Thyroid gland (tissue), 4 donors: Measurements from ENCODE around the gene DUSP28. TPM values are rescaled to one million over a fixed set of nuclear protein-coding genes. Genes with fewer than 3 reads are reported as not detected.

ENCODE experiments used
- DNase-seq, 2 donors: peaks; one replicate each; pipeline ENCODE4 v3.0.0-alpha.2; 2019
- H3K27ac ChIP-seq, 3 donors: fragments of 200-600 bp; sonication (generic); 1 replicate in 2 of 3; 2 replicates in 1 of 3; pipeline ENCODE4 v1.5.1; 2016 to 2019; ENCODE audit warnings: mild to moderate bottlenecking in 1 of 3, moderate library complexity in 1 of 3
- H3K27me3 ChIP-seq: fragments of 200-600 bp; sonication (generic); one replicate; pipeline ENCODE4 v1.5.1; 2019
- H3K36me3 ChIP-seq, 2 donors: fragments of 200-600 bp; sonication (generic); one replicate each; pipeline ENCODE4 v1.5.1; 2016 to 2019
- H3K4me1 ChIP-seq, 2 donors: fragments of 200-600 bp; sonication (generic); one replicate each; pipeline ENCODE4 v1.5.1; 2017 to 2019
- H3K4me3 ChIP-seq, 3 donors: fragments of 200-600 bp; sonication (generic); replicated peaks in 1 of 3; 1 replicate in 2 of 3; 2 replicates in 1 of 3; pipeline ENCODE4 v1.5.1; 2016; ENCODE audit warnings: mild to moderate bottlenecking in 1 of 3
- H3K9me3 ChIP-seq: fragments of 200-600 bp; sonication (generic); one replicate; pipeline ENCODE4 v1.5.1; 2017
- POLR2A ChIP-seq, 2 donors: fragments of 450-650 bp; IDR thresholded peaks; one replicate each; pipeline ENCODE4 v1.6.1; 2017; ENCODE audit warnings: antibody characterized with exemption in 2 of 2, mild to moderate bottlenecking in 2 of 2, moderate library complexity in 1 of 2
- WGBS, 2 donors: methylation state at CpG; one replicate each; pipeline ENCODE4 v1.1.5; 2017; 5-methylcytosine and 5-hydroxymethylcytosine counted together
- intact Hi-C: fragments of 100-400 bp; cut with DNase I; formaldehyde crosslinking; loops from one replicate; pipeline ENCODE4 v1.15.1; 2023
- total RNA-seq, 4 donors: library from RNA; depleted of rRNA; stranded (reverse); fragments of >200 nt; gene quantifications; one replicate each; pipeline ENCODE4 v1.2.3, GENCODE V29; 2016
- TF ChIP-seq, protein P1 (sequence below), 6 experiments: fragments of 200-600 bp in 3 of 6; fragments of 450-650 bp in 3 of 6; sonication (generic) in 3 of 6; IDR thresholded peaks; one replicate each; pipeline ENCODE4 v1.5.1; 2016 to 2019; ENCODE audit warnings: antibody characterized with exemption in 6 of 6, mild to moderate bottlenecking in 2 of 6, inconsistent platforms in 1 of 6, moderate library complexity in 1 of 6

Gene DUSP28
- total RNA-seq, 4 donors from 2014 or later: 6.6 to 12.5 (median 9.2) TPM

DNA sequence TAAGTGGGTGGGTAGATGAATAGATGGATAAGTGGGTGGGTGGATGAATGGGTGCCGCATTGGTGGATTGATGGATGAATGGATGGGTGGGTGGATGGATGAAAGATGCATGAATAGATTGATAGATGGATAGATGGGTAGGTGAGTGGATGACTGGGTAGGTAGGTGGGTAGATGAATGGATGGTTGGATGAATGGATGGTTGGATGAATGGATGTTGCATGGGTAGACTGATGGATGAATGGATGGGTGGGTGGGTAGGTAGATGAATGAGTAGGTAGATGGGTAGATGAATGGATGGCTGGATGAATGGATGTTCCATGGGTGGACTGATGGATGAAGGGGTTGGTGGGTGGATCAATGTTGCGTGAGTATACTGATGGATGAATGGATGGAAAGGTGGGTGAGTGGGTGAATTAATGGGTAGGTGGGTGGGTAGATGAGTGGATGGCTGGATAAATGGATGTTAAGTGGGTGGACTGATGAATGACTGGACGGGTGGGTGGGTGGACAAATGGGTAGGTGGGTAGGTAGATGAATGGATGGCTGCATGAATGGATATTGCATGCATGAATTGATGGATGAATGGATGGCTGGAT, 32.9 kb upstream of the DUSP28 start:
- no peaks in the 10 kb centered on the region for H3K4me1 ChIP-seq
- peaks cover 4 to 15% of the 10 kb centered on the region in 2 donors for H3K36me3 ChIP-seq
- 69 to 86% methylated on average over 3 of the region's 3 CpGs for WGBS, 2 donors
- intact Hi-C loops: no loop called here
- TF ChIP-seq, protein P1, sequence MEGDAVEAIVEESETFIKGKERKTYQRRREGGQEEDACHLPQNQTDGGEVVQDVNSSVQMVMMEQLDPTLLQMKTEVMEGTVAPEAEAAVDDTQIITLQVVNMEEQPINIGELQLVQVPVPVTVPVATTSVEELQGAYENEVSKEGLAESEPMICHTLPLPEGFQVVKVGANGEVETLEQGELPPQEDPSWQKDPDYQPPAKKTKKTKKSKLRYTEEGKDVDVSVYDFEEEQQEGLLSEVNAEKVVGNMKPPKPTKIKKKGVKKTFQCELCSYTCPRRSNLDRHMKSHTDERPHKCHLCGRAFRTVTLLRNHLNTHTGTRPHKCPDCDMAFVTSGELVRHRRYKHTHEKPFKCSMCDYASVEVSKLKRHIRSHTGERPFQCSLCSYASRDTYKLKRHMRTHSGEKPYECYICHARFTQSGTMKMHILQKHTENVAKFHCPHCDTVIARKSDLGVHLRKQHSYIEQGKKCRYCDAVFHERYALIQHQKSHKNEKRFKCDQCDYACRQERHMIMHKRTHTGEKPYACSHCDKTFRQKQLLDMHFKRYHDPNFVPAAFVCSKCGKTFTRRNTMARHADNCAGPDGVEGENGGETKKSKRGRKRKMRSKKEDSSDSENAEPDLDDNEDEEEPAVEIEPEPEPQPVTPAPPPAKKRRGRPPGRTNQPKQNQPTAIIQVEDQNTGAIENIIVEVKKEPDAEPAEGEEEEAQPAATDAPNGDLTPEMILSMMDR (IDR thresholded peaks at IDR 0.05): no peak
- TF ChIP-seq POLR2A (IDR thresholded peaks at IDR 0.05): no peak
- H3K9me3 ChIP-seq: no peaks in the 10 kb centered on the region
- no peak overlapping the region for H3K27ac ChIP-seq
- H3K27me3 ChIP-seq: no peaks in the 10 kb centered on the region
- DNase-seq: no peak
- H3K4me3 ChIP-seq: no peak overlapping the region

DNA sequence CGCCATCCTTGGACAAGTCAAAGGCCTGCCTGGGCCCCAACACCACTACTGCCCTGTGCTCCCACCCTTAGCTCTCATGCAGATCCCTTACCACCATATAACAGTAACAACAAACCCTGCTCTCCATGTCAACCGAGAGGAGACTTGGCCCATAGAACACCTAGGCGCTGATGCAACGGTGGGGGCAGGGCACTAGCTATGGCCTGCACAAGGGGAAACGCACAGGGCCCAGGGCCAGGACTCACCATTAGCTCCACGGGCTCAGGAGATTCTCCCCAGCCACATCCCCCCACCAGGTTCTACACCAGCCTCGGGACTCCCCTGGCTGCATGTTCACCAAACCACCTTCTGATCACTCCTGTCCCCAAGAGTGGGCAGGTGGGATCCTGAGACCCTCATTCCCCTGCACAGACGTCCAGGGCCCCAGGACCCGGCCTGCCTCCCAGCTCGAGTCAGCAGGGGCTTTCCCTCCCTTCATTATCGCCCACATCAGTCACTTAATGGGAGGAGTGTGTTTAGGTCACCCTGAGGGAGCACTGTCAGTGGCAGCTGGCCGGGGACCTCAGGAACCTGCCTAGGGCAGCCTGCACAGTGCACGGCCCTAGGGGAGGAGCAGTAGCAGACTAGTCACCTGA, 31.6 kb upstream of the DUSP28 start:
- intact Hi-C loops: no loop called here
- Histone ChIP-seq H3K36me3 (peaks cover 1 to 11% of the 10 kb centered on the region in 2 donors), H3K4me3 (no peak overlapping the region), H3K4me1 (no peaks in the 10 kb centered on the region), H3K27me3 (no peaks in the 10 kb centered on the region), H3K27ac (no peak overlapping the region), H3K9me3 (no peaks in the 10 kb centered on the region)
- WGBS, 2 donors: 92% methylated on average over 9 to 12 of the region's 13 CpGs
- no peak for TF ChIP-seq POLR2A (IDR thresholded peaks at IDR 0.05)
- TF ChIP-seq, protein P1 (IDR thresholded peaks at IDR 0.05): no peak
- no peak for DNase-seq

- WGBS, 2 donors: 94 to 98% methylated on average over 16 of the region's 16 CpGs
- intact Hi-C loops: no loop called here
- Histone ChIP-seq H3K27me3 (no peaks in the 10 kb centered on the region), H3K4me1 (no peaks in the 10 kb centered on the region), H3K36me3 (peaks cover 0 to 5% of the 10 kb centered on the region in 2 donors), H3K27ac (no peak overlapping the region), H3K4me3 (no peak overlapping the region), H3K9me3 (no peaks in the 10 kb centered on the region)
- TF ChIP-seq, protein P1 (IDR thresholded peaks at IDR 0.05): no peak
- no peak for TF ChIP-seq POLR2A (IDR thresholded peaks at IDR 0.05)
- DNase-seq: no peak
Measured at GRCh38 chr2:240529344-240529999, 30.7 kb upstream of the DUSP28 start.

DNA sequence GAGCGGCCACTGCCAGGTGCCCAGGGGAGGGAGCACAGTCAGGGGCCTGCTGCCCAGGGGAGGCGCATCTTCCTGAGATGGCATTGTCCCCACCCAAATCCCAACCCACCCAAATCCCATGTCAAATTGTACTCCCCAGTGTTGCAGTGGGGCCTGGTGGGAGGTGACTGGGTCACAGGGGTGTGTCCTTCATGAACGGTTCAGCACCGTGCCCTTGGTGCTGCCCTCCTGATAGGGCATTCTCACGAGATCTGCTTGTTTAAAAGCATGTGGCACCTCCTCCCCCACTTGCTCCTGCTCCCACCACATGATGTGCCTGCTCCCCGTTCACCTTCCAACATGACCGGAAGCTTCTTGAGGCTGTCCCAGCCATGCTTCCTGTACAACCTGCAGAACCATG, 30.0 kb upstream of the DUSP28 start:
- WGBS, 2 donors: 89% methylated on average over 7 of the region's 7 CpGs
- intact Hi-C loops: no loop called here
- TF ChIP-seq POLR2A (IDR thresholded peaks at IDR 0.05): no peak
- TF ChIP-seq, protein P1 (IDR thresholded peaks at IDR 0.05): no peak
- DNase-seq: no peak
- H3K4me1 ChIP-seq: no peaks in the 10 kb centered on the region
- no peaks in the 10 kb centered on the region for H3K27me3 ChIP-seq
- no peak overlapping the region for H3K4me3 ChIP-seq
- H3K36me3 ChIP-seq: peaks cover 0 to 5% of the 10 kb centered on the region in 2 donors
- H3K9me3 ChIP-seq: no peaks in the 10 kb centered on the region
- H3K27ac ChIP-seq: no peak overlapping the region

- H3K36me3 ChIP-seq: peaks cover 0 to 5% of the 10 kb centered on the region in 2 donors
- no peaks in the 10 kb centered on the region for H3K4me1 ChIP-seq
- no peaks in the 10 kb centered on the region for H3K27me3 ChIP-seq
- DNase-seq: no peak
- TF ChIP-seq POLR2A (IDR thresholded peaks at IDR 0.05): no peak
- TF ChIP-seq, protein P1 (IDR thresholded peaks at IDR 0.05): no peak
- 97 to 98% methylated on average over 5 of the region's 5 CpGs for WGBS, 2 donors
- H3K9me3 ChIP-seq: no peaks in the 10 kb centered on the region
- H3K27ac ChIP-seq: no peak overlapping the region
- intact Hi-C loops: no loop called here
- H3K4me3 ChIP-seq: no peak overlapping the region
Measured at GRCh38 chr2:240531038-240531437, 29.1 kb upstream of the DUSP28 start.
